T follicular helper cell (primary cell): ENCODE data around the gene TPPP3.

Experiments
- DNase-seq: peaks from one replicate; pipeline ENCODE4 v3.0.0-alpha.2; 2020; ENCODE audit warnings: low read depth

TPPP3 gene

GRCh38 chr16:67342616-67343015, 50.7 kb downstream of the TPPP3 start:
- no peak for DNase-seq

- DNase-seq: no peak
Measured at GRCh38 chr16:67341250-67341649, 52.0 kb downstream of the TPPP3 start.
